MM.1S (cell line): Measurements from ENCODE around the gene ELL.

ENCODE experiments used
- DNase-seq: peaks from one replicate; pipeline ENCODE4 v3.0.0-alpha.2; 2015
- H2AFZ ChIP-seq: fragments of 300-600 bp; sonication (generic); 2 replicates; pipeline ENCODE4 v1.6.0; 2016; ENCODE audit warnings: antibody characterized with exemption, low read length
- H3F3A ChIP-seq: fragments of 300-600 bp; sonication (generic); 2 replicates; pipeline ENCODE4 v1.6.1; 2016; ENCODE audit warnings: mild to moderate bottlenecking, antibody characterized with exemption, low read length, moderate library complexity, mixed read lengths; ENCODE audit not compliant: insufficient read depth
- H3K27ac ChIP-seq: fragments of 300-600 bp; sonication (generic); 2 replicates; pipeline ENCODE4 v1.5.1; 2016; ENCODE audit warnings: mild to moderate bottlenecking, low read length
- H3K27me3 ChIP-seq: fragments of 300-600 bp; sonication (generic); replicated peaks from 2 replicates; pipeline ENCODE4 v1.6.0; 2016; ENCODE audit warnings: low read length; ENCODE audit not compliant: insufficient read depth
- H3K36me3 ChIP-seq: fragments of 300-600 bp; sonication (generic); replicated peaks from 2 replicates; pipeline ENCODE4 v1.6.1; 2016; ENCODE audit warnings: mild to moderate bottlenecking, low read length, mixed read lengths; ENCODE audit not compliant: insufficient read depth
- H3K4me1 ChIP-seq: fragments of 300-600 bp; sonication (generic); 2 replicates; pipeline ENCODE4 v1.6.1; 2016; ENCODE audit warnings: low read length, mixed read lengths
- H3K4me2 ChIP-seq: fragments of 300-600 bp; sonication (generic); 2 replicates; pipeline ENCODE4 v1.6.0; 2016; ENCODE audit warnings: low read depth, low read length
- H3K4me3 ChIP-seq: fragments of 300-600 bp; sonication (generic); 2 replicates; pipeline ENCODE4 v1.5.1; 2016; ENCODE audit warnings: low read length, mixed read lengths
- H3K79me2 ChIP-seq: fragments of 300-600 bp; sonication (generic); 2 replicates; pipeline ENCODE4 v1.6.1; 2016; ENCODE audit warnings: mixed run types, low read length, mixed read lengths
- H3K9ac ChIP-seq: fragments of 300-600 bp; sonication (generic); 2 replicates; pipeline ENCODE4 v1.6.1; 2016; ENCODE audit warnings: low read length, mixed read lengths
- H3K9me2 ChIP-seq: fragments of 300-600 bp; sonication (generic); replicated peaks from 2 replicates; pipeline ENCODE4 v1.6.1; 2016; ENCODE audit warnings: mild to moderate bottlenecking, low read length, mixed read lengths; ENCODE audit not compliant: insufficient read depth
- H3K9me3 ChIP-seq: fragments of 300-600 bp; sonication (generic); replicated peaks from 2 replicates; pipeline ENCODE4 v1.6.1; 2016; ENCODE audit warnings: mild to moderate bottlenecking, low read length, mixed read lengths; ENCODE audit not compliant: insufficient read depth
- H4K20me1 ChIP-seq: fragments of 300-600 bp; sonication (generic); 2 replicates; pipeline ENCODE4 v1.6.1; 2016; ENCODE audit warnings: mild to moderate bottlenecking, low read length, moderate library complexity, mixed read lengths; ENCODE audit not compliant: insufficient read depth
- EZH2 ChIP-seq: fragments of 300-600 bp; sonication (generic); optimal IDR thresholded peaks from 2 replicates; pipeline ENCODE3; 2017; ENCODE audit warnings: low read depth, mild to moderate bottlenecking, antibody characterized with exemption, low read length, mixed read lengths
- EZH2phosphoT487 ChIP-seq: fragments of 300-600 bp; sonication (generic); IDR thresholded peaks from 2 replicates; pipeline ENCODE4 v1.6.1; 2018; ENCODE audit warnings: antibody characterized with exemption, low read length
- TF ChIP-seq, protein P1 (sequence below): fragments of 300-600 bp; sonication (generic); IDR thresholded peaks from 2 replicates; pipeline ENCODE4 v1.5.1; 2016; ENCODE audit warnings: antibody characterized with exemption, low read length, mixed read lengths

The ELL gene

GRCh38 chr19:18401580-18402112, 120.2 kb downstream of the ELL start:
- Histone ChIP-seq H2AFZ (no peak overlapping the region), H3K27ac (no peak overlapping the region), H3K4me1 (no peaks in the 10 kb centered on the region), H3K79me2 (no peaks in the 10 kb centered on the region), H3K9me2 (no peaks in the 10 kb centered on the region), H3F3A (no peaks in the 10 kb centered on the region), H3K4me2 (no peak overlapping the region), H3K4me3 (no peak overlapping the region), H3K27me3 (peaks cover 19% of the 10 kb centered on the region), H4K20me1 (no peaks in the 10 kb centered on the region), H3K9me3 (no peaks in the 10 kb centered on the region), H3K9ac (no peak overlapping the region), H3K36me3 (no peaks in the 10 kb centered on the region)
- TF ChIP-seq, protein P1, sequence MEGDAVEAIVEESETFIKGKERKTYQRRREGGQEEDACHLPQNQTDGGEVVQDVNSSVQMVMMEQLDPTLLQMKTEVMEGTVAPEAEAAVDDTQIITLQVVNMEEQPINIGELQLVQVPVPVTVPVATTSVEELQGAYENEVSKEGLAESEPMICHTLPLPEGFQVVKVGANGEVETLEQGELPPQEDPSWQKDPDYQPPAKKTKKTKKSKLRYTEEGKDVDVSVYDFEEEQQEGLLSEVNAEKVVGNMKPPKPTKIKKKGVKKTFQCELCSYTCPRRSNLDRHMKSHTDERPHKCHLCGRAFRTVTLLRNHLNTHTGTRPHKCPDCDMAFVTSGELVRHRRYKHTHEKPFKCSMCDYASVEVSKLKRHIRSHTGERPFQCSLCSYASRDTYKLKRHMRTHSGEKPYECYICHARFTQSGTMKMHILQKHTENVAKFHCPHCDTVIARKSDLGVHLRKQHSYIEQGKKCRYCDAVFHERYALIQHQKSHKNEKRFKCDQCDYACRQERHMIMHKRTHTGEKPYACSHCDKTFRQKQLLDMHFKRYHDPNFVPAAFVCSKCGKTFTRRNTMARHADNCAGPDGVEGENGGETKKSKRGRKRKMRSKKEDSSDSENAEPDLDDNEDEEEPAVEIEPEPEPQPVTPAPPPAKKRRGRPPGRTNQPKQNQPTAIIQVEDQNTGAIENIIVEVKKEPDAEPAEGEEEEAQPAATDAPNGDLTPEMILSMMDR, result peak; percentile 36
- TF ChIP-seq EZH2phosphoT487 (no peak), EZH2 (no peak)
- DNase-seq, result peak; percentile 50

DNA sequence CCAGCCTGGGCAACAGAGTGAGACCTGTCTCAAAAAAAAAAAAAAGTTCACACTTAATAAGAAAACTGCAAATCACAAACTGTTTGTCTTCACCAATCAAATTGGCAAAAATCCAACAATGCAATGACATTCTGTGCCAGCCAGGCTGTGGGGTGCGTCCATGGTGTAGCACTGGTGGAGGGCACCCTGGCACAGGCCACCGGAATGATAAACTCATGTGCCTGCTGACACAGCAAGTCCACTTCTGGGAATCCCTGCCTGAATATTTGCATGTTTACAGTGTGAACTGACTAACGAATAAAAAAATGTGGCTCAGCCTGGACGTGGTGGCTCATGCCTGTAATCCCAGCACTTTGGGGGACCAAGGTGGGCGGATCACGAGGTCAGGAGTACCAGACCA, 122.9 kb downstream of the ELL start:
- no peaks in the 10 kb centered on the region for H3K9me2 ChIP-seq
- no peaks in the 10 kb centered on the region for H3F3A ChIP-seq
- TF ChIP-seq, protein P1, result no peak
- TF ChIP-seq EZH2, result no peak
- TF ChIP-seq EZH2phosphoT487, result no peak
- H3K79me2 ChIP-seq, result no peaks in the 10 kb centered on the region
- H4K20me1 ChIP-seq, result no peaks in the 10 kb centered on the region
- peaks cover 29% of the 10 kb centered on the region for H3K27me3 ChIP-seq
- no peak overlapping the region for H3K9ac ChIP-seq
- H3K4me1 ChIP-seq, result no peaks in the 10 kb centered on the region
- H3K4me2 ChIP-seq, result no peak overlapping the region
- no peak overlapping the region for H2AFZ ChIP-seq
- no peak overlapping the region for H3K27ac ChIP-seq
- H3K4me3 ChIP-seq, result no peak overlapping the region
- DNase-seq, result no peak
- no peaks in the 10 kb centered on the region for H3K36me3 ChIP-seq
- H3K9me3 ChIP-seq, result no peaks in the 10 kb centered on the region

- no peaks in the 10 kb centered on the region for H3F3A ChIP-seq
- H3K27ac ChIP-seq, result no peak within 1 kb of the TSS
- no peak for TF ChIP-seq EZH2
- no peak for TF ChIP-seq EZH2phosphoT487
- TF ChIP-seq, protein P1, result no peak
- no peaks in the 10 kb centered on the region for H3K9me2 ChIP-seq
- H3K27me3 ChIP-seq, result peaks cover 42% of the 10 kb centered on the region
- H3K79me2 ChIP-seq, result no peaks in the 10 kb centered on the region
- H3K4me2 ChIP-seq, result peak within 1 kb of the TSS; percentile 18; the same call in 1 of the 2 replicates
- H3K9me3 ChIP-seq, result no peaks in the 10 kb centered on the region
- H3K9ac ChIP-seq, result no peak within 1 kb of the TSS
- H2AFZ ChIP-seq, result no peak within 1 kb of the TSS
- DNase-seq, result no peak
- H3K4me3 ChIP-seq, result no peak within 1 kb of the TSS
- no peaks in the 10 kb centered on the region for H3K4me1 ChIP-seq
- H4K20me1 ChIP-seq, result no peaks in the 10 kb centered on the region
- H3K36me3 ChIP-seq, result no peaks in the 10 kb centered on the region
Observed at GRCh38 chr19:18397242-18398202, 124.3 kb downstream of the ELL start, which contains the start of gene LRRC25. LRRC25 (minus strand) TSS chr19:18397622; CDS start chr19:18396963, 659 bp downstream.
